NCI-H187 treated with DMSO at 0.1 percent for 48 hours (cell line): ENCODE data around the gene BCAS3.

Experiments
- DNase-seq: peaks from one replicate; lab custom pipeline; 2025; lab: John Stamatoyannopoulos, UW

Gene BCAS3

GRCh38 chr17:61397086-61397842 is 719.6 kb downstream of the BCAS3 start:
- no peak for DNase-seq

GRCh38 chr17:61398721-61399130 is 721.1 kb downstream of the BCAS3 start:
- no peak for DNase-seq

GRCh38 chr17:61399131-61400065 is 721.7 kb downstream of the BCAS3 start, which contains the start of gene TBX2:
TBX2 (plus strand) TSS chr17:61399843; CDS start chr17:61400177, 334 bp downstream.
- DNase-seq: no peak

- no peak for DNase-seq
Observed at GRCh38 chr17:61400066-61400716, 722.5 kb downstream of the BCAS3 start.

DNA sequence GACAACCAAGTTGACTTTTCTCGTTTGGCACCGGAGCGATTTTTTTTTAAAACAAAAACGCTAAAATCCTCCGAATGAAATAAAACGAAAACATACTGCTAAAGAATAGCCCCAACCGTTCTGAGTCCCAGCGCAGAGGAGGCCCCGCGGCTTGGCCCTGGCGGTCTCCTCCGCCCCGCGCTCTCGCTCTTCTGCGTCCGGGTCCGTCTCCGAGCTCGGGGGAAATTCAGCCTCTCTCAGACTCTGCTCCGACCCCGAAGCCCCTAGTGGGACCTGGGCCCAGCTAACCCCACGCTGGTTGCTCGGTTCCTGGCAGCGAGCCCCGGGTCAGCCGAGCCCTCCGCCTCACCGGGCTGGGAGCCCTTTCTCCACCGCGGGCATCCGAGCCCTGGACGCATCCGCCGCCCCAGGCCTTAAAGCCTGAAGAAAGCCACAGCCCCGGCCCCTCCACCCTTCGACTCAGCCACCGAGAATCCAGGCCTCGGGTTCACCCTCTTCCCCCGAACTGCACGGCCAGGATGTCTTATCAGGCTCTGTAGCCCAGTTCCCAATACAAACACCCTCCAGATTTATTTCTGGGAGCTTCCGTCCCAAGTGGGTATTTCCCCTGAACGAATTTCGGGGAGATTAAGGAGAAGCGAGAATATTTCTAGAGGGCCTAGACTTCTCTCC is 723.2 kb downstream of the BCAS3 start:
- DNase-seq: no peak

DNA sequence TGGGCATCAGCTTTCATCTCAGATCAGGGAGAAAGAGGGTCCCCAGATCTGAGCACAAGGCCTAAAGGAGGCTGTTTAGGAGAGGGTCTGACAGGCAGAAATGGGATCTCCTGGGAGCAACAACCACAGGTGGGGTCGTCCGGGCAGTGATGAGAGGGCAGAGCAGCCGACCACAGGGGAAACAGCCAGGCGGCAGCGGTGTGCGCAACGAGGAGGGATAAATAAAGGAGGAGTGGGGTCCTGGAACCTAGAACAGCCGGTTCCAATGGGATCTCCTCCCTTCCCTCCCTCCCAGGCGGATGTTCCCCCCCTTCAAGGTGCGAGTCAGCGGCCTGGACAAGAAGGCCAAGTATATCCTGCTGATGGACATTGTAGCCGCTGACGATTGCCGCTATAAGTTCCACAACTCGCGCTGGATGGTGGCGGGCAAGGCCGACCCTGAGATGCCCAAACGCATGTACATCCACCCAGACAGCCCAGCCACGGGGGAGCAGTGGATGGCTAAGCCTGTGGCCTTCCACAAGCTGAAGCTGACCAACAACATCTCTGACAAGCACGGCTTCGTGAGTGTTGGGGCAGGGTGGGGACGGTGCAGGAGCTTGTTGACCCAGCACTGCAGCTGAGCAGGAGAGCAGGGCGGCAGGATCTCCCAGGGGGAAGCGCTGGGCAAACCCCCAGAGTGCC is 723.9 kb downstream of the BCAS3 start:
- no peak for DNase-seq

GRCh38 chr17:61402073-61402541 is 724.5 kb downstream of the BCAS3 start:
- no peak for DNase-seq

DNA sequence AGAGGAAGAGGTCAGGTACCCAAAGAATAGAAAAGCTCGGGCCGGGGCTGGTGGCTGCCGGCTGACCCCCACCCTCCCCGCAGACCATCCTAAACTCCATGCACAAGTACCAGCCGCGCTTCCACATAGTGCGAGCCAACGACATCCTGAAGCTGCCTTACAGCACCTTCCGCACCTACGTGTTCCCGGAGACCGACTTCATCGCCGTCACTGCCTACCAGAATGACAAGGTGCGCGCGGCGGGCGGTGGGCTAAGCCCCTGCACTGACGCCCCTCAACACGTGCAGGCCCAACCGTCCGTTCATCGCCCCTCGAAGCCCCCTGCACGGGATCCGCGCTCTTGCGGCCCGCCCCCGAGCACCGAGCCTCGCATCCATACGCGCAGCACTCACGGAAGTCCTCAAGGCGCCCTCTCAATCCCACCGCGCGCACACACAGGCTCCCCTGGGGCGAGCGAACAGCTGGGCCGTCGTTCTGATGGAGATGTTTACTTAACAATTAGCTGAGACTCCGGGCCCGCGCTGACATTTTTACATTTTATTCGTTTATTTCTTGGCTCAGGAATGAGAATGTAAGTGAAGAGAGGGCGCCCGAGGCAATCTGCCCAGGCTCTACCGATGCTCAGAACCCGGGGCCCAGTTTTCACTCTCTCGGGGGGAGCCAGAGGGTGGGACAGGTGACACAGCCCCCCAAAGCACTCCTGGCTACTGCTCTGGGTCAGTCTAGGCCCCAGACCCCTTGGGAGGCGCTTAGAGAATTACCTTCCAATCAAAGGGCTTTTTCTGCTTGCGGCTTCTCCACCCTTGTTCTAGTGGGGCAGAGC is 725.5 kb downstream of the BCAS3 start:
- no peak for DNase-seq

DNA sequence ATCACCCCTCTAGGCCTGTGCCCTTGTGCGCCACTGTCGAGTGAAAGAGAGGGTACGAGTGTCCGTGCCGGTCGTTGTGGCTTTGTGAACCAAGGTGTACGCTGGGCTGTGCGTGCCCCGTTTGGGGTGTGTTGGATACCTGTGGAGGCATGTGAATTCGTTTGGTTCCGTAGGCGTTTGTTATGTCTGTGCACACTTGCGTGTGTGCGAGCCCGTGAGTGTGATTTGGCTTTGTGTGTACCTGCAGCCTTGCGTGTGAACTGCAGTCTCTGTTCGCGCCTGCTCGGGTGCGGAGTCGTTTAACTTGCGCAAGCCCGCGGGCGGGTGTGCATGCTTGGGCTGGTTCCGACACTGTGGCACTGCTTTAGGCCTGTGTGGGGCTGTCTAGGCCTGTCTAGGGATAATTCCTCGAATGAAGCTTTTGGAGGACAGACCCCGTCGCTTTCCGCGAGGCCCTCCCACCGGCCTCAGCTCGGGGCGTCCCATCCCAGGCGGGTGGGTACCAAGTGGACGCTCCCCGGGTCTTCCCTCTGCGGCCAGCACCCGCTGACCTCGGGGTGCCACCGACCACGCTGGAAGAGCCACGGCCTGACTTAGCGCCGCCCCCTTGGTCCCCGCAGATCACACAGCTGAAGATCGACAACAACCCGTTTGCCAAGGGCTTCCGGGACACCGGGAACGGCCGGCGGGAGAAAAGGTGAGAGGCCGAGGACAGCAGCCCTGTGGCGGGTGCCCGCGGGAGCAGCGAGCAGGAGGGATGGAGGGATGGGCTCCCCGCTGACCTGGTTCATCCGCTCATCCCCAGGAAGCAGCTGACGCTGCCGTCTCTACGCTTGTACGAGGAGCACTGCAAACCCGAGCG is 726.4 kb downstream of the BCAS3 start:
- DNase-seq: no peak

GRCh38 chr17:61404663-61404912 is 726.9 kb downstream of the BCAS3 start:
- DNase-seq: no peak

- DNase-seq: no peak
Observed at GRCh38 chr17:61404913-61405685, 727.4 kb downstream of the BCAS3 start.

- no peak for DNase-seq
Observed at GRCh38 chr17:61405686-61406536, 728.3 kb downstream of the BCAS3 start.

DNA sequence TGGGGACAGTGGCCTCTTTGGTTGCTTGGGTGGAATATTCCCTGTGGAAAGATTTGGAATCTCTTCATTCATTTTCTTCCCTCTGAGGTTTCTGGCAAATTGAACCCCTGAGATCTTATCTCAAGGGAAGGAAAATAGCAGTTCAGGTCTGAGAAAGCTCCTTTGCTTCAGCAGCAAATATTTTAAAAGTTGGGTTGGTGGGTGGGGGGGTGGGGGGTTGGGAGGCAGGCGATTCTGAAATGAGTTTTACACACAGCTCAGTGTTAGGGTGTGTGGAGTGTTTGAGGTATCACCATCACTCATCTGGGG is 728.8 kb downstream of the BCAS3 start:
- no peak for DNase-seq

DNA sequence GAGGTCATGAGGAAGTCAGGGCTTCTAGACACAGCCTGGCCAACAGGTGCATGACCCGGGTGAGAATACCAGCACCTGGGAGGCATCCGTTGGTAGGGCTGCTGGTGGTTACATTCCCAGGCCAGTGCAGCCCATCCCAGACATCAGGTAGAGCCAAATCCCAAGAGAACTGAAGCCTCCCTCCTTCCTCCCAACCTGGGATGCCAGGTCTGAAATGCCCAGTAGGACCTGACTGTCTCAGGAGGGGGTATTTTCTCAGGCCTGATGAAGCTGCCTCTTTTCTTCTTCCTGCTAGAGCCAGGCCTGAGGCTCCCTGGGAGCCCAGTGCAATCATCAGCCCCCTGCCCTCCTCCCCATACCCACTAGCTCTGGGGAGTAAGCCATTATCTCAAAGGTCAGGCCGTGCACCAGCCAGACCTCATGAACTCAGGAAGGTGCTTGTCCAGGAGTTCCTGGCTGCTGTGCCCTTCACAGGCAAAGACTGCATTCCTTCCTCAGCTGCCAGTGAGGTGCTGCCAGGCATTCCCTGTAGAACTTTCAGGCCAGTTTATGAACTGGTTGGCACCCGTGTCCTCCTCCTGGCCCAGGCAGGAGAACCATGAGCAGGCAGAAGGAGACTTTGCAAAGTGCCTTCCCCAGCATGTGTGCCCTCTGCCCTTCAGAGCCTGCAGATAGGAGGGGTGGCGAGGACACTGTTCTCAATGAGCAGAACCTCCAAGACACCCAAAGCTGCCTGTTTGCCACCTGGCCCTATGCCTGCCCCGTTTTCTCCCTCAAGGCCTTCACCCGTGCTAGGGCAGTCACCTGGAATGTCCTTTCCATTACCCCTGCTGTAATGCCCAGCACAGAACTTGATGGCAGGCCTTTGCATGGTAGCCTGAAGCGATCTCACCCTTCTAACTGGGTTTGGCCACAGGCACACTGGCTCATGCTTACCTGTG is 729.6 kb downstream of the BCAS3 start:
- no peak for DNase-seq

DNA sequence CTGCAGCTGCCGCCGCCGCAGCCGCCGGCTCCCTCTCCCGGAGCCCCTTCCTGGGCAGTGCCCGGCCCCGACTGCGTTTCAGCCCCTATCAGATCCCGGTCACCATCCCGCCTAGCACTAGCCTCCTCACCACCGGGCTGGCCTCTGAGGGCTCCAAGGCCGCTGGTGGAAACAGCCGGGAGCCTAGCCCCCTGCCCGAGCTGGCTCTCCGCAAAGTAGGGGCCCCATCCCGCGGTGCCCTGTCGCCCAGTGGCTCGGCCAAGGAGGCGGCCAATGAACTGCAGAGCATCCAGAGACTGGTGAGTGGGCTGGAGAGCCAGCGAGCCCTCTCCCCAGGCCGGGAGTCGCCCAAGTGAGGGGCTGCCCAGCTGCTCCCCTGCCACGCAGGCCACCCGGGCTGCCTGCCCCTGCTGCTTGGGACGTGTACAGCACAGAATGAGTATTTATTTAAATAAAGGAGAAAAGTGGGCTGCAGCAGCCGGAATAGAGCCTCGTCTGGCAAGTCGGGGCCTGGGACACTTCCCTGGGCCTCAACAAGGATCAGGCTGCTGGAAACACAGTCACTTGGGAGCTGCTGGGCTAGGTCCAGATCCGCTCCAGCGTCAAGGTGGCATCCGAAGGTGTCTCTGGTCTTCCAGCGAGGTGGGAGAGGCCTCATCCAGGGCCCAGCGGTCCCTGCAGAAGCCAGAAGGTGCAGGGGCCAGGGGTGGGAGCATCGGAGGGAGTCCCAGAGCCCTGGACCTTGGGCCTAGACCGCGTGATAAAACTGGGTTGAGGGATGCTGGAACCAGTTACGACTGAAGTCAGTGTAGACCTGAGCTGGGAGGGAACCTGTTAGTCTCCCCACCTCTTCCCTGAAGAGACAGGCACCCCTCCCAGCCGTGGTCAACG is 730.7 kb downstream of the BCAS3 start:
- DNase-seq: no peak
